ENCODE measurements around the gene RTRAF.

- TF ChIP-seq CTCF (optimal IDR thresholded peaks at IDR 0.05 in 1 of 3, IDR thresholded peaks at IDR 0.05 in 1 of 3, conservative IDR thresholded peaks at IDR 0.05 in 1 of 3; ENCODE audit: extremely low read depth in 1 of 3, insufficient read depth in 2 of 3, low read length in 3 of 3) = no peak
- no peak for TF ChIP-seq EZH2 (IDR thresholded peaks at IDR 0.05; ENCODE audit: low read length)
These were observed 70.7 kb downstream of the RTRAF start for GRCh38 chr14:52060080-52060479.
